CD8-positive, alpha-beta memory T cell (primary cell): ENCODE results near the gene APRT. TPM values are rescaled to one million over a fixed set of nuclear protein-coding genes. Genes with fewer than 3 reads are reported as not detected.

ENCODE experiments used
- CTCF ChIA-PET: fragments of 350-600 bp; sonication (Branson Sonifier 250); formaldehyde crosslinking; loops from one replicate; lab custom pipeline; 2021; ENCODE audit warnings: antibody characterized with exemption; lab: Charles Lee
- POLR2A ChIA-PET: fragments of 350-600 bp; sonication (Branson Sonifier 250); formaldehyde crosslinking; loops from one replicate; lab custom pipeline; 2021; ENCODE audit warnings: antibody characterized with exemption; lab: Charles Lee
- DNase-seq, 5 donors: peaks; one replicate each; pipeline versions ENCODE4 v3.0.0 to v3.0.0-alpha.2; 2020 to 2022; ENCODE audit warnings: mixed read lengths in 1 of 5
- H3K27ac ChIP-seq: one replicate; pipeline ENCODE4 v1.7.0; 2013; ENCODE audit warnings: low read depth, mild to moderate bottlenecking, low read length, moderate library complexity
- H3K27me3 ChIP-seq: 2 replicates; pipeline ENCODE4 v1.7.0; 2013; ENCODE audit warnings: low read length, mild to moderate bottlenecking; ENCODE audit not compliant: insufficient read depth, poor library complexity, severe bottlenecking
- H3K36me3 ChIP-seq: 2 replicates; pipeline ENCODE4 v1.7.0; 2013; ENCODE audit warnings: mild to moderate bottlenecking, low read length, moderate library complexity; ENCODE audit not compliant: insufficient read depth
- H3K4me1 ChIP-seq: 2 replicates; pipeline ENCODE4 v1.7.0; 2013; ENCODE audit warnings: mild to moderate bottlenecking, low read length, moderate library complexity; ENCODE audit not compliant: insufficient read depth
- H3K4me3 ChIP-seq: 2 replicates; pipeline ENCODE4 v1.7.0; 2013; ENCODE audit warnings: mild to moderate bottlenecking, low read length
- H3K9me3 ChIP-seq: 2 replicates; pipeline ENCODE4 v1.7.0; 2013; ENCODE audit warnings: mild to moderate bottlenecking, low read length
- H3K27ac Mint-ChIP-seq, 8 donors: one replicate each; pipeline ENCODE4 v1.8.0; 2020 to 2021; ENCODE audit warnings: mixed read lengths in 8 of 8, mild to moderate bottlenecking in 6 of 8, inconsistent platforms in 3 of 8, moderate library complexity in 3 of 8
- H3K27me3 Mint-ChIP-seq, 2 donors: one replicate each; pipeline ENCODE4 v1.8.0; 2020 to 2021; ENCODE audit warnings: mixed read lengths in 2 of 2, mild to moderate bottlenecking in 1 of 2, moderate library complexity in 1 of 2
- H3K36me3 Mint-ChIP-seq, 3 donors: one replicate each; pipeline ENCODE4 v1.8.0; 2020 to 2021; ENCODE audit warnings: mixed read lengths in 3 of 3, inconsistent platforms in 1 of 3, mild to moderate bottlenecking in 1 of 3
- H3K4me1 Mint-ChIP-seq, 3 donors: one replicate each; pipeline ENCODE4 v1.8.0; 2020 to 2021; ENCODE audit warnings: mixed read lengths in 3 of 3, inconsistent platforms in 1 of 3, mild to moderate bottlenecking in 1 of 3
- H3K4me3 Mint-ChIP-seq, 7 donors: one replicate each; pipeline ENCODE4 v1.8.0; 2020 to 2021; ENCODE audit warnings: mixed read lengths in 7 of 7, mild to moderate bottlenecking in 6 of 7, moderate library complexity in 4 of 7, inconsistent platforms in 2 of 7
- H3K9me3 Mint-ChIP-seq, 5 donors: one replicate each; pipeline ENCODE4 v1.8.0; 2020 to 2022; ENCODE audit warnings: mixed read lengths in 5 of 5, mild to moderate bottlenecking in 3 of 5, moderate library complexity in 2 of 5, inconsistent platforms in 1 of 5
- polyA plus RNA-seq: library from polyadenylated mRNA; unstranded; fragments of 300-500 nt; fragmentation: Illumina TruSeq; gene quantifications from one replicate; pipeline ENCODE4 v1.2.3, GENCODE V29; 2021
- total RNA-seq, 2 experiments: library from RNA; stranded (reverse); gene quantifications; one replicate each; pipeline ENCODE4 v1.2.3, GENCODE V29; 2021

Gene APRT
- total and polyA plus RNA-seq, 3 experiments from 2014 or later, result 338 to 490 (median 348) TPM

- Mint-ChIP-seq H3K36me3 (peaks cover 0 to 44% (median 0%) of the 10 kb centered on the region in 3 donors), H3K9me3 (no peaks in the 10 kb centered on the region), H3K27me3 (no peaks in the 10 kb centered on the region), H3K4me3 (no peak overlapping the region), H3K27ac (no peak overlapping the region), H3K4me1 (peaks cover 2 to 13% (median 6%) of the 10 kb centered on the region in 3 donors)
- ChIA-PET POLR2A (no interaction called here), CTCF (no interaction called here)
- Histone ChIP-seq H3K36me3 (no peaks in the 10 kb centered on the region), H3K4me3 (no peak overlapping the region), H3K4me1 (no peaks in the 10 kb centered on the region), H3K27me3 (no peaks in the 10 kb centered on the region), H3K27ac (no peak overlapping the region), H3K9me3 (no peaks in the 10 kb centered on the region)
- DNase-seq, result no peak
Observed at GRCh38 chr16:88847654-88848053, 35.9 kb upstream of the APRT start.

GRCh38 chr16:88846088-88846487 lies 34.4 kb upstream of the APRT start:
- ChIA-PET POLR2A (interaction anchor here (0.7 to 0.9 kb wide), 2 partner anchors 33 to 84 kb away, joined by 3 to 9 read pairs; no protein-coding TSS in a partner anchor), CTCF (no interaction called here)
- no peak for DNase-seq
- Histone ChIP-seq H3K9me3 (no peaks in the 10 kb centered on the region), H3K4me1 (no peaks in the 10 kb centered on the region), H3K27me3 (no peaks in the 10 kb centered on the region), H3K4me3 (no peak overlapping the region), H3K27ac (no peak overlapping the region), H3K36me3 (no peaks in the 10 kb centered on the region)
- Mint-ChIP-seq H3K4me1 (peaks cover 0 to 7% (median 0%) of the 10 kb centered on the region in 3 donors), H3K27ac (no peak overlapping the region), H3K27me3 (no peaks in the 10 kb centered on the region), H3K36me3 (peaks cover 0 to 41% (median 0%) of the 10 kb centered on the region in 3 donors), H3K9me3 (no peaks in the 10 kb centered on the region), H3K4me3 (no peak overlapping the region)

GRCh38 chr16:88844419-88845036 lies 32.8 kb upstream of the APRT start:
- Mint-ChIP-seq H3K9me3 (no peaks in the 10 kb centered on the region), H3K27ac (no peak overlapping the region), H3K4me3 (no peak overlapping the region), H3K4me1 (peaks cover 0 to 7% (median 0%) of the 10 kb centered on the region in 3 donors), H3K36me3 (peaks cover 0 to 43% (median 3%) of the 10 kb centered on the region in 3 donors), H3K27me3 (no peaks in the 10 kb centered on the region)
- no peaks in the 10 kb centered on the region for H3K9me3 ChIP-seq
- no peak for DNase-seq
- no peaks in the 10 kb centered on the region for H3K4me1 ChIP-seq
- H3K27ac ChIP-seq, result no peak overlapping the region
- no peaks in the 10 kb centered on the region for H3K27me3 ChIP-seq
- CTCF ChIA-PET, result no interaction called here
- no peaks in the 10 kb centered on the region for H3K36me3 ChIP-seq
- POLR2A ChIA-PET, result no interaction called here
- H3K4me3 ChIP-seq, result no peak overlapping the region

GRCh38 chr16:88843256-88843655 lies 31.5 kb upstream of the APRT start:
- Histone ChIP-seq H3K9me3 (no peaks in the 10 kb centered on the region), H3K27me3 (no peaks in the 10 kb centered on the region), H3K27ac (no peak overlapping the region), H3K36me3 (no peaks in the 10 kb centered on the region), H3K4me3 (no peak overlapping the region), H3K4me1 (no peaks in the 10 kb centered on the region)
- Mint-ChIP-seq H3K4me3 (no peak overlapping the region), H3K36me3 (peaks cover 0 to 46% (median 3%) of the 10 kb centered on the region in 3 donors), H3K27ac (peak overlapping the region in 1 of 8 donors; percentile 32), H3K9me3 (no peaks in the 10 kb centered on the region), H3K4me1 (peaks cover 0 to 7% (median 0%) of the 10 kb centered on the region in 3 donors), H3K27me3 (no peaks in the 10 kb centered on the region)
- DNase-seq, result no peak
- ChIA-PET CTCF (no interaction called here), POLR2A (no interaction called here)

- Histone ChIP-seq H3K27ac (no peak overlapping the region), H3K4me3 (no peak overlapping the region), H3K27me3 (no peaks in the 10 kb centered on the region), H3K36me3 (no peaks in the 10 kb centered on the region), H3K9me3 (no peaks in the 10 kb centered on the region), H3K4me1 (no peaks in the 10 kb centered on the region)
- peaks cover 0 to 43% (median 3%) of the 10 kb centered on the region in 3 donors for H3K36me3 Mint-ChIP-seq
- POLR2A ChIA-PET, result no interaction called here
- H3K4me1 Mint-ChIP-seq, result peaks cover 0 to 7% (median 0%) of the 10 kb centered on the region in 3 donors
- no peaks in the 10 kb centered on the region for H3K27me3 Mint-ChIP-seq
- H3K4me3 Mint-ChIP-seq, result no peak overlapping the region
- no peaks in the 10 kb centered on the region for H3K9me3 Mint-ChIP-seq
- DNase-seq, result no peak
- peak overlapping the region in 1 of 8 donors; percentile 32 for H3K27ac Mint-ChIP-seq
- CTCF ChIA-PET, result no interaction called here
Observed at GRCh38 chr16:88842806-88843205, 31.1 kb upstream of the APRT start.

- no peaks in the 10 kb centered on the region for H3K9me3 ChIP-seq
- H3K4me3 ChIP-seq, result no peak overlapping the region
- H3K27ac ChIP-seq, result no peak overlapping the region
- POLR2A ChIA-PET, result no interaction called here
- Mint-ChIP-seq H3K9me3 (no peaks in the 10 kb centered on the region), H3K27me3 (no peaks in the 10 kb centered on the region), H3K4me1 (peaks cover 0 to 7% (median 0%) of the 10 kb centered on the region in 3 donors), H3K36me3 (peaks cover 0 to 39% (median 3%) of the 10 kb centered on the region in 3 donors), H3K4me3 (no peak overlapping the region), H3K27ac (no peak overlapping the region)
- H3K36me3 ChIP-seq, result no peaks in the 10 kb centered on the region
- no peaks in the 10 kb centered on the region for H3K4me1 ChIP-seq
- no peak for DNase-seq
- CTCF ChIA-PET, result no interaction called here
- H3K27me3 ChIP-seq, result no peaks in the 10 kb centered on the region
Observed at GRCh38 chr16:88842308-88842756, 30.6 kb upstream of the APRT start.

- no peaks in the 10 kb centered on the region for H3K27me3 Mint-ChIP-seq
- H3K9me3 Mint-ChIP-seq, result no peaks in the 10 kb centered on the region
- Histone ChIP-seq H3K9me3 (no peaks in the 10 kb centered on the region), H3K27me3 (no peaks in the 10 kb centered on the region), H3K36me3 (no peaks in the 10 kb centered on the region), H3K27ac (no peak overlapping the region), H3K4me3 (no peak overlapping the region), H3K4me1 (no peaks in the 10 kb centered on the region)
- peak overlapping the region in 1 of 7 donors; percentile 27 for H3K4me3 Mint-ChIP-seq
- H3K4me1 Mint-ChIP-seq, result peaks cover 0 to 7% (median 0%) of the 10 kb centered on the region in 3 donors
- no peak for DNase-seq
- H3K36me3 Mint-ChIP-seq, result peaks cover 0 to 41% (median 3%) of the 10 kb centered on the region in 3 donors
- CTCF ChIA-PET, result interaction anchor here (0.9 kb wide), 1 partner anchor 7 kb away, joined by 3 read pairs; no protein-coding TSS in a partner anchor
- POLR2A ChIA-PET, result no interaction called here
- no peak overlapping the region for H3K27ac Mint-ChIP-seq
Observed at GRCh38 chr16:88841521-88842307, 30.0 kb upstream of the APRT start.
